HL-60 (cell line): Measurements from ENCODE around the gene FCN2.

Experiments
- DNase-seq, 2 experiments: peaks; one replicate each; pipeline ENCODE4 v3.0.0-alpha.2; 2010 to 2020; ENCODE audit warnings: low read depth in 1 of 2, low spot score in 1 of 2
- H3K27ac ChIP-seq: fragments of 250-450 bp; sonication (Bioruptor Pico); replicated peaks from 2 replicates; pipeline ENCODE4 v1.5.1; 2020; ENCODE audit warnings: mild to moderate bottlenecking, moderate library complexity
- H3K27me3 ChIP-seq: fragments of 250-450 bp; sonication (Bioruptor Pico); 2 replicates; pipeline ENCODE4 v1.5.1; 2021; ENCODE audit warnings: mild to moderate bottlenecking, moderate library complexity; ENCODE audit not compliant: insufficient read depth, poor library complexity, severe bottlenecking
- H3K4me3 ChIP-seq: replicated peaks from 2 replicates; pipeline ENCODE4 v1.5.1; 2011; ENCODE audit warnings: mild to moderate bottlenecking, control low read depth, low read length; ENCODE audit not compliant: insufficient read depth
- GABPA ChIP-seq: IDR thresholded peaks from 2 replicates; pipeline ENCODE4 v1.6.1; 2012; ENCODE audit warnings: low read depth
- POLR2AphosphoS5 ChIP-seq: IDR thresholded peaks from 2 replicates; pipeline ENCODE4 v1.6.1; 2012; ENCODE audit warnings: low read depth
- SPI1 ChIP-seq: IDR thresholded peaks from 2 replicates; pipeline ENCODE4 v1.6.1; 2012; ENCODE audit warnings: low read depth, mild to moderate bottlenecking, borderline replicate concordance
- TF ChIP-seq, protein P1 (sequence below): IDR thresholded peaks from one replicate; pipeline ENCODE4 v1.5.1; 2011; ENCODE audit warnings: low read length, control low read depth, inconsistent platforms; ENCODE audit not compliant: insufficient read depth
- TF ChIP-seq, protein P2 (sequence below): IDR thresholded peaks from 2 replicates; pipeline ENCODE4 v1.6.1; 2012; ENCODE audit warnings: low read depth; ENCODE audit not compliant: insufficient replicate concordance

The FCN2 gene

DNA sequence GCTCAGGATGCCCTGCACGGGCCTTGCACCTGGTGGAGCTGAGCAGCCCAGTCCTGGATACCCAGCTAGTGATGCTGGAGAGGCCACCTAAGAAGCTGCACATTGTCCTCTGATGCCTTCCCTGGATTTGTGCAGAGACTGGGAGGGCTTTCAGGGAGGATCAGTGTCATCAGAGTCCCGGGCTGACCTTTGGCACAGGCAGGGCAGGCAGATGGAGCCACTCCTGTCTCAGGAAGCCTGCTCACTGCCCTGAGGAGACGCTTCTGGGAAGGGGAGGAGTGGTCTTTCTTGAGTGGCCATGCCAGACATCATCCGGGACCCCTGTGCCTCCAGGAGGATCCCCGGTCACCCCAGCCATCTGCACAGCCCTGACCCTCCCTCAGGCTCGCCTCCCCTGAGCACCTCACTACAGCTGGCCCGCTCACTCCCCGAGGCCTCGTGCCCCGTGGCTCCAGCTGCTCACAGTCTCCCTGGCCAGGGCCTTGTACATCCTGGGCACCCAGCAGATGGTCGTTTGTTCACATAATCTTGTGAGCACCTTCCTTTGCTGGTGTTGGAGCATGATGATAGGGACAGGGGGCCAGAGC, 47.2 kb upstream of the FCN2 start:
- Histone ChIP-seq H3K27ac (no peak overlapping the region), H3K4me3 (no peak overlapping the region), H3K27me3 (no peaks in the 10 kb centered on the region)
- no peak for DNase-seq
- TF ChIP-seq, protein P1, sequence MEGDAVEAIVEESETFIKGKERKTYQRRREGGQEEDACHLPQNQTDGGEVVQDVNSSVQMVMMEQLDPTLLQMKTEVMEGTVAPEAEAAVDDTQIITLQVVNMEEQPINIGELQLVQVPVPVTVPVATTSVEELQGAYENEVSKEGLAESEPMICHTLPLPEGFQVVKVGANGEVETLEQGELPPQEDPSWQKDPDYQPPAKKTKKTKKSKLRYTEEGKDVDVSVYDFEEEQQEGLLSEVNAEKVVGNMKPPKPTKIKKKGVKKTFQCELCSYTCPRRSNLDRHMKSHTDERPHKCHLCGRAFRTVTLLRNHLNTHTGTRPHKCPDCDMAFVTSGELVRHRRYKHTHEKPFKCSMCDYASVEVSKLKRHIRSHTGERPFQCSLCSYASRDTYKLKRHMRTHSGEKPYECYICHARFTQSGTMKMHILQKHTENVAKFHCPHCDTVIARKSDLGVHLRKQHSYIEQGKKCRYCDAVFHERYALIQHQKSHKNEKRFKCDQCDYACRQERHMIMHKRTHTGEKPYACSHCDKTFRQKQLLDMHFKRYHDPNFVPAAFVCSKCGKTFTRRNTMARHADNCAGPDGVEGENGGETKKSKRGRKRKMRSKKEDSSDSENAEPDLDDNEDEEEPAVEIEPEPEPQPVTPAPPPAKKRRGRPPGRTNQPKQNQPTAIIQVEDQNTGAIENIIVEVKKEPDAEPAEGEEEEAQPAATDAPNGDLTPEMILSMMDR, result no peak
- no peak for TF ChIP-seq GABPA
- TF ChIP-seq POLR2AphosphoS5, result no peak
- TF ChIP-seq SPI1, result no peak
- TF ChIP-seq, protein P2, sequence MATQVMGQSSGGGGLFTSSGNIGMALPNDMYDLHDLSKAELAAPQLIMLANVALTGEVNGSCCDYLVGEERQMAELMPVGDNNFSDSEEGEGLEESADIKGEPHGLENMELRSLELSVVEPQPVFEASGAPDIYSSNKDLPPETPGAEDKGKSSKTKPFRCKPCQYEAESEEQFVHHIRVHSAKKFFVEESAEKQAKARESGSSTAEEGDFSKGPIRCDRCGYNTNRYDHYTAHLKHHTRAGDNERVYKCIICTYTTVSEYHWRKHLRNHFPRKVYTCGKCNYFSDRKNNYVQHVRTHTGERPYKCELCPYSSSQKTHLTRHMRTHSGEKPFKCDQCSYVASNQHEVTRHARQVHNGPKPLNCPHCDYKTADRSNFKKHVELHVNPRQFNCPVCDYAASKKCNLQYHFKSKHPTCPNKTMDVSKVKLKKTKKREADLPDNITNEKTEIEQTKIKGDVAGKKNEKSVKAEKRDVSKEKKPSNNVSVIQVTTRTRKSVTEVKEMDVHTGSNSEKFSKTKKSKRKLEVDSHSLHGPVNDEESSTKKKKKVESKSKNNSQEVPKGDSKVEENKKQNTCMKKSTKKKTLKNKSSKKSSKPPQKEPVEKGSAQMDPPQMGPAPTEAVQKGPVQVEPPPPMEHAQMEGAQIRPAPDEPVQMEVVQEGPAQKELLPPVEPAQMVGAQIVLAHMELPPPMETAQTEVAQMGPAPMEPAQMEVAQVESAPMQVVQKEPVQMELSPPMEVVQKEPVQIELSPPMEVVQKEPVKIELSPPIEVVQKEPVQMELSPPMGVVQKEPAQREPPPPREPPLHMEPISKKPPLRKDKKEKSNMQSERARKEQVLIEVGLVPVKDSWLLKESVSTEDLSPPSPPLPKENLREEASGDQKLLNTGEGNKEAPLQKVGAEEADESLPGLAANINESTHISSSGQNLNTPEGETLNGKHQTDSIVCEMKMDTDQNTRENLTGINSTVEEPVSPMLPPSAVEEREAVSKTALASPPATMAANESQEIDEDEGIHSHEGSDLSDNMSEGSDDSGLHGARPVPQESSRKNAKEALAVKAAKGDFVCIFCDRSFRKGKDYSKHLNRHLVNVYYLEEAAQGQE, result no peak

DNA sequence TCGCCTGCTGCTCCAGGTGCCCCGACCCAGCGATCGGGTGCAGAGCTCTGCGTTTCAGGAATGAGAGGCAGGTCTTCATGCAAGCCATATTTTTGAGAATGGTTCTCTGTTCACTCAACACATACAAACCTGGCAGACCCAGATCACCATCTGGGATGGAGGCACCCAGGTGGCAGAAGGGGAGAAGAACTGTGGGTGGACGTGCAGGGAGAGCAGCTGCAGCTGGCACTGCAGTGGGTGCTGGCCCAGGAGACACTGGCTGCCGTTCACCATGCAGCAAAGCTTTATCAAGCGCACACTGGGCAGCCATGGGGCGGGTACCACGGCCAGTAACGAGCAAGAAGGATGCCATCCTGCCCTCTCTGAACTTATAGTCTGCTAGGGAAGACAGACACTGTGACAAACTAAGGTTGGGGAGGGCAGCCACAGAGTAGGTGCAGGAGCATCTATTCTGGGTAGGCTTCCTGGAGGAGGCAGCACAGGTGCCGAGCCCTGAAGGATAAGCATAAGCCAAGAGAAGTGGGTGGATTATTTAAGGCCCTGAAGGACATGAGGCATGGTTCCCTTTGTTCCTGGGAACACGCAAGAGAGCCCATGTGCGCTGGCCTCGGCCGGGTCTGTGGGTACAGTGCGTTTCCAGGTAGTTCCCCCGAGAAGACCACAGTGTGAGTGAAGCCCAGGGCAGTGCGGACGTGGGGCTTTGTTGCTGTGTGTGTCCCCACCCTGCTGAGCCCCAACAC, 46.2 kb upstream of the FCN2 start:
- Histone ChIP-seq H3K27me3 (no peaks in the 10 kb centered on the region), H3K4me3 (no peak overlapping the region)
- TF ChIP-seq, protein P1, result no peak
- TF ChIP-seq SPI1, result no peak
- TF ChIP-seq, protein P2, result no peak
- no peak for TF ChIP-seq POLR2AphosphoS5
- no peak for TF ChIP-seq GABPA

DNA sequence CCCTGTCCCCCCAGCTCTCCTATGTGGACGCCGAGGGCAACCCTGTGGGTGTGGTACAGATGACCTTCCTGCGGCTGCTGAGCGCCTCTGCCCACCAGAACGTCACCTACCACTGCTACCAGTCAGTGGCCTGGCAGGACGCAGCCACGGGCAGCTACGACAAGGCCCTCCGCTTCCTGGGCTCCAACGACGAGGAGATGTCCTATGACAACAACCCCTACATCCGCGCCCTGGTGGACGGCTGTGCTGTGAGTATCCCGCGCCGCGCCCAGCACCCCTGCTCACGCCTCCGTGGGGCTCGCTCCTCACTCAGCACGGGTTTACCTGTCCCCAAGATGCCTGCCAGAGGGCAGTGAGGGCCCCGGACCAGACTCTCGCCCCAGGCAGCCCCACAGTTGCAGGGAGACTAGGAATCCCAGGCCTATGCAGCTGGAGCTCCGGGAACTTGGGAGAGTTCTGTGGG, 45.6 kb upstream of the FCN2 start:
- DNase-seq, result no peak
- H3K4me3 ChIP-seq, result no peak overlapping the region
- no peak for TF ChIP-seq POLR2AphosphoS5
- TF ChIP-seq SPI1, result no peak
- H3K27me3 ChIP-seq, result no peaks in the 10 kb centered on the region
- H3K27ac ChIP-seq, result no peak overlapping the region

More for the DNA sequence above, 46.2 kb upstream of the FCN2 start:
- no peak for DNase-seq
- no peak overlapping the region for H3K27ac ChIP-seq

DNA sequence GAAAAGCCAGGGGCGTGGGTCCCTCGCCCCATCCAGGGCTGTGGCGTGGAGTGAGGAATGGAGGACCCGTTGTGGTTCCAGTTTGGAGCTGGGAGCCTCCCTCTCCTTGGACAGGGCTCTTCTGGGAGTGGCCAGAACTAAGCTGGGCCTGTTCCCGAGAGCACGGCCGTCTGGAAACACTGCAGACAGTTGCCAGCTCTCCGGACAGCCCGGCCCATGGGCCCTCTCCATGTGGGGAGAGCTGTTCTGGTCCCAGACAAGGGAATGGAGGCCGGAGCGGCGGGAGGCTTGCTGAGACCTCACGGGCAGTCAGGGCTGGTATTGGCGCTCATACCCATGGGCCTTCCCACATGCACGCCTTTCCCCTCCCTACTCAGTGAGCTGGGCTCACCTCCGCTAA, 45.2 kb upstream of the FCN2 start:
- TF ChIP-seq, protein P1, result no peak
- TF ChIP-seq, protein P2, result no peak
- TF ChIP-seq SPI1 (no peak), GABPA (no peak), POLR2AphosphoS5 (no peak)
- no peaks in the 10 kb centered on the region for H3K27me3 ChIP-seq
- no peak overlapping the region for H3K4me3 ChIP-seq
- H3K27ac ChIP-seq, result no peak overlapping the region
- no peak for DNase-seq
